Measurements from ENCODE around the gene PCSK5.
"Not testable (repeated sequence)": the region's sequence is repeated elsewhere in the genome, so short reads cannot be mapped to it uniquely, and the experiment has no call there.

PCSK5 gene

DNA sequence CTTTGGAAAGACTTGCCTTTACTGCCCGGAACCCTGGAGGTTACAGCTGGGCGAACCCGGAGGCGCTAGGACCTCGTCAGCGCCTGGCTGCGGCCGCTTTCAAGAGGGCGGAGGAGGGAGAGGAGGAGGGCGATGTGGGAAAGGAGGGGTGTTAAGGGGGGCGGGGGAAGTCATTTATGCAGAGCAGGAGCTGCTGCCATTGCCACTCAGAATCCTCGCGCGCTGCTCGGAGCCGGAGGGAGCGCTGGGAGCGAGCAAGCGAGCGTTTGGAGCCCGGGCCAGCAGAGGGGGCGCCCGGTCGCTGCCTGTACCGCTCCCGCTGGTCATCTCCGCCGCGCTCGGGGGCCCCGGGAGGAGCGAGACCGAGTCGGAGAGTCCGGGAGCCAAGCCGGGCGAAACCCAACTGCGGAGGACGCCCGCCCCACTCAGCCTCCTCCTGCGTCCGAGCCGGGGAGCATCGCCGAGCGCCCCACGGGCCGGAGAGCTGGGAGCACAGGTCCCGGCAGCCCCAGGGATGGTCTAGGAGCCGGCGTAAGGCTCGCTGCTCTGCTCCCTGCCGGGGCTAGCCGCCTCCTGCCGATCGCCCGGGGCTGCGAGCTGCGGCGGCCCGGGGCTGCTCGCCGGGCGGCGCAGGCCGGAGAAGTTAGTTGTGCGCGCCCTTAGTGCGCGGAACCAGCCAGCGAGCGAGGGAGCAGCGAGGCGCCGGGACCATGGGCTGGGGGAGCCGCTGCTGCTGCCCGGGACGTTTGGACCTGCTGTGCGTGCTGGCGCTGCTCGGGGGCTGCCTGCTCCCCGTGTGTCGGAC is at the start of gene PCSK5:
Gene PCSK5, plus strand, starts transcription at position 202 of the 805 bp plus-strand sequence. Its CDS starts 509 bp downstream, at position 711.
- DNase-seq (ENCODE audit: low spot score), result peak; percentile 20

DNA sequence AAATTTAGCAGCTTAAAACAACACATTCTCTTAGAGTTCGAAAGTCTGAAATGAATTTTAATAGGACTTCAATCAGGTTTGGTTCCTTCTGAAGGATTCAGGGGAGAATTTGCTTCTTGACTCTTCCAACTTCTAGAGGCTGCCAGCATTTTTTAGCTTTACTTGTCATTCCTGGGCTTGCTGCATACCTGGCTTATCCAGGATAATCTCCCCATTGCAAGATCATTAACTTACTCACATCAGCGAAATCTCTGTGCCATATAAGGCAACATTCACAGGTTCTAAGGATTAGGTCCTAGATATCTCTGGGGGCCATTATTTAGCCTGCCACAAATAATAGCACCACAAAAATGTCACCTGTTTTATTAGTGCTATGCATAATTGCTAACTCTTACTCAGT is 46.2 kb upstream of the PCSK5 start:
- no peak for DNase-seq (ENCODE audit: low spot score)

DNA sequence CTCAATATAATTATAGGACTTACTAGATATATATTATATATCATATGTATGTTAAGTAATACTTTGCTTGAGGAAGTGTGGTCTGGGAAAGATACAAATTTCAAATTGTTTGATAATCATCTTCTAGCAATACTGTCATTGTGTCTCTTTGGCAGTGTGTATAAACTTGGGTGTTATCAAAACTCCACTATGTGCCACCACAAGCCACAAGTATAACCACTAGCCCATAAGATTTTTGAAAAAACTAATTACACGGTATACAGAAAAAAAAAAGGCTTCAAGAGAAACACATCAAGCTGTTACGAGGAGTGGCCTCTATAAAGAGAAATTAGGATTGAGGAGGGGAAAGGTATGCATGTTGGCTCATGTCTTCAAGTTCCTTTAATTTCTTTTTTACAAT is 44.7 kb upstream of the PCSK5 start:
- DNase-seq (ENCODE audit: low spot score), result no peak

DNA sequence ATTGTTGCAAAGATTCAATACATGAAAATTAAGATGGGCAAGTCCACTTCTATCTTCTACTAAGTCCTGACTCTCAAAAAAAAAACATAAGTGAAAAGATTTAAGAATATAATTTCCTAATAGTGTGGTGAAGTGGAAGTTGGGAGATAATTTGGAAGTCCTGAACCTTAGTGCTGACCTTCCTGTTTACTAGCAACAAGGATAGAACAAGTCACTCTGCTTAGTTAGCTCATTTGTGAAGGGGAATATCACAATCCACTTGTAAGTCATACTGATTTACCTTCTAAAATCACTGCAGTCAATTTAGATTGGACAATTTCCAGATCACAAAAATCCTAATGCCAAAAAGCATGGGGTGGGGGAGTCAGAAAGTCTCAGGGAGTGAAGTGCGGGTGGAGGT is 43.4 kb upstream of the PCSK5 start:
- no peak for DNase-seq (ENCODE audit: low spot score)

DNA sequence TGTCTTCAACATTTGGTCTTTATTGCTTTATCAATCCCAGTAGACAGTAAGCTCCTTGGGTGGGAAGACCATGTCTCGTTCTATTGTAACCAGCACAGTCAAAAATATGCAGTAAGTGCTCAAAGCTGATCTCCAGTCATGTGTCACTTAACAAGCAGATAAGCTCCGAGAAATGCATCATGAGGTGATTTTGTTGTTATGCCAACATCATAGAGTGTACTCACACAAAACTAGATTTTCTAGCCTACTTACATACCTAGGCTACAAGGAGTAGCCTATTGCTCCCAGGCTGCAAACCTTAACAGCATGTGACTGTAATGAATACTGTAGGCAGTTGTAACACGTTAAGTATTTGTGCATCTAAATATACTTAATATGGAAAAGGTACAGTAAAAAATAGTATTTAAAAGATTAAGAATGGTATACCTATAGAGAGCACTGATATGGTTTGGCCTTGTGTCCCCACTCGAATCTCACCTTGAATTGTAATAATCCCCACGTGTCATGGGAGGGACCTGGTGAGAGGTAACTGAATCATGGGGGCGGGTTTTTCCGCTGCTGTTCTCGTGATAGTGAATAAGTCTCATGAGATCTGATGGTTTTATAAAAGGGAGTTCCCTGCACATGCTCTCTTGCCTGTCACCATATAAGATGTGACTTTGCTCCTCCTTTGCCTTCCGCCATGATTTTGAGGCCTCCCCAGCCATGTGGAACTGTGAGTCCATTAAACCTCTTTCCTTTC is 39.8 kb upstream of the PCSK5 start:
- no peak for DNase-seq (ENCODE audit: low spot score)

DNA sequence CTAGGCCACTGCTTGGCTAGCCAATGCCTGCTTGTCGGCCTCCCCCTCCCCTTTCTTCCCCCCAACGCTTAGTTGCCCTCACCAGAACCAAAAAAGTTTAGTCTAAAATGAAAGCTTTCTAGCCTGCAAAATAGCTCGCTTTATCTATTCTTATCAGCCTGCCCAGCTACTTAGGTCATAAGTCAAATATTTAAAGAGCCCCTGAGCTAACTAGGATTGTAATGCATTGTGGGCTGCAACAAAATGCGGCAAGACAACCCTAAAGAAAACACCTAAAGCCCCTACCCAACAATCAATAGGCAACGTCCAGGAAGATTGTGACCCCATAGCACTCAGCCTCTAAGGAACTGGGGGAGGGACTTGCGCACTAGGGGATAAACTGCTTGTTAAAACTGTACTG is 38.6 kb upstream of the PCSK5 start:
- DNase-seq (ENCODE audit: low spot score), result no peak

DNA sequence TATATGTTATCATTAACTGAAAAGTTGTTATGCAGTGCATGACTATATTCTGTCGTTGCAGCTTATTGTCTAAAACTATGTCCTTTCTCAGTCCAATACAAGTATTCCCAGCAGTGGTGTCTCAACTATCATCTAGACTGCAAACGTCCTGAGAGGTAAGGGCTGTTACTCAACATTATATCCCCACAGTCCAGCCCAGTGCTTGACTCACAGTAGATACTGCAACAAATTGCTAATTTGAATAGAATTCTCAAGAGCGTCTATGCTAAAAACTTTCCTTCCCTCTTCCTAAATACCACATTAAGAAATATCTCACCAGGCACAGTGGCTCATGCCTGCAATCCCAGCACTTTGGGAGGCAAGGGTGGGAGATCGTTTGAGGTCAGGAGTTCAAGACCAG is 37.7 kb upstream of the PCSK5 start:
- no peak for DNase-seq (ENCODE audit: low spot score)

DNA sequence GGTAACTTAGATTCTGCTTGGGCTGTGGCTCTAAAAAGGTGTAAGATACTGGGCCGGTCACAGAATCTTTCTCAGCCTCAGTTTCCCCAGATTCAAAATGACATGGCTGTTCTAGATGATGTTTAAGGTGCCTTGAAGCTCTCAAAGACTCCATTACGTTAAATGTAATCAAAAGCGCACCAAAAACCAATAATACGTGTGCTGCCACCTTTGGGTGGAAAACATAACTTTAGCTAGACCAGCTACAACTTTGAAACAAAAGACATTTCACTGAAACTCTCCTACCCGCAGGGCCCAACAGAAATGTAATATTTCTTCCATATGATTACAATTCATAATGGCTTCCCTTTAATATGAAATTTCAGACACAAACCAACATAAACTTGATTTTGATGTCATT is 35.0 kb upstream of the PCSK5 start:
- no peak for DNase-seq (ENCODE audit: low spot score)

DNA sequence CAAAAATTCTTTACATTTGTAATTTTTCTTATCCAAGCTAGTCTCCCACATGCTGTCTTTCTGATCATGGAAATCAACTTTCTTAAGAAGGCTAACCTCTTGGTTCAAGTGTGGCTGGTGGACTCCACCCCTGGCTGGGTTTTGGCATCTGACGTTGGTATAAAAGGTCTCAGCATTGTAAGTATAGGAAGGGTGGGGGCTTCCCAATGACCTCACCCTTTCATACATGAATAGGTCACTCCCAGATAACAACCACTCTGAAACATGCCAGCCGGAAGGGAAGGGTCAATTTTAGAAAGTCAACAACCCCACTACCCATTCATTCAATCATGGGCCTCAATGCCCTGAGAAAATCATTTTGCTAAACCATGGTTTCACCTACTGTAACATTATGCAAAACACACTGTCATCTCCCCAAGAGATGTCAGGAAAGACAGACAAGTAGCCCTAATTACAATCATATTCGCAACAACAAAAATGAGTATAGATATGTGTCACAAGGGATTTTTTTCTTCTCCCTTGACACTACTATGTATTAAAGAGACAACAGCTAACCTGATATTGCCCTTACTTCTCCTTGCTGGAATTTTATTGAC is 31.9 kb upstream of the PCSK5 start:
- DNase-seq (ENCODE audit: low spot score), result no peak

DNA sequence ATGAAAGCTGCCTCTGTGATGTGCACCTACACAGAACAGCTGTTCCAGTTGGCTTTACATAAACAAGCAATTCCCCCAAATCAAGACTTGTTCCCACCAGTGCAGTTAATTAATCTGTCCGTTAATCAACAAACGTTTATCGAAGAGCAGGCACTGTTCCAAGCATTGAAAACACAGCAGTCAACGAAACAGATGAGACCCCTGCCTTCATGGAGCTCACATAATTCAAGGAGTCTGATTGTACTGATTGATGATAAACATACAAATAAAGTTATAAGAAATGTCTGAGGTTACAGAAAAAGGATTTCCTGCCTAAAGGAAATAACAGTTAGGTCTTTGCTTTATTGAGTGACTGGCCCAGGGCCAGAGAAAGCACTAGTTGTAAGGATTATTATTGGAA is 26.2 kb upstream of the PCSK5 start:
- DNase-seq (ENCODE audit: low spot score), result no peak

DNA sequence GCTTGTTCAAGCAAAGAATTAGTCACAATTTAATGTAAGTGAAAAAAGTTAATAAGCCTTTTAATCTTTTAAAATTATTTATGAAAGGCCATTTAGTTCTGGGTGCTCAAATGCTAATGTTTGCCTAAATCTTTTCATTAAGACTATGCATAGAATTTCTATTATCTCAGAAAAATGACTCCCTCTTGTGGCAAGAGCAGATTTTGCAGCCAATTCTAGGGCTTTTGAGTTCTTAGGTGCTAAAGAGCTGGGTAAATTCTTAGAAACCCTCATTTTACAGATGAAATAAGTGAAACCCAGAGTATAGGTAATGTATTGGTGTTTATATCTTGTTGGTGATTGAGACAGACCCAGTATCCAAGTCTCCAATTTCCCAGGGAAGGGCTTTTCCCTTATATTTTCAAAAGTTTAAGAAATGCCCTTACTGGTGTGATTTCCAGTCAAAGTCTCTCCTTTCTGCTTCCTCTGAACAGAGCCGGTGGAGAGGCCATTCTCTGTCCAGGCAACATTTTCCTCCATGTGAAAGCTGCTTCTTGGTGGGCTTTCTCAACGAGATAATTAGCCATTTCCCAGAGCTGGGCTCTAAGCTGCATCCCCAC is 24.1 kb upstream of the PCSK5 start:
- peak; percentile 4 for DNase-seq (ENCODE audit: low spot score)

DNA sequence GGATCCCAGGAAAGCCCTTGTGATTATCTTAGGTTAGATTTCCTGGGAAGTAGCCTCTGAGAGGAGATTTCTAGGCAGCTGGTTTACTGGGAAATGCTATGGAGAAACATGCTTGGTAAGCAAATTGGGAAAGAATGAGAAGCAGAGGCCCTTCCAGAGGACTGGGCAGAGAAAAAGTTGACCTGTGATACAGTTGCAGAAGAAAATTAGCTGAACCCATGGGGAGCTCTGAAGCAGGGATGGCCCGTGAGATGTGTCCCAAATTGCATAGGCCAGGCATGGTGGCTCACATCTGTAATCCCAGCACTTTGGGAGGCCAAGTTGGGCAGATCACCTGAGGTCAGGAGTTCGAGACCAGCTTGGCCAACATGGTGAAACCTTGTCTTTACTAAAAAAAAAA is 21.9 kb upstream of the PCSK5 start:
- not testable (repeated sequence) for DNase-seq (ENCODE audit: low spot score)

DNA sequence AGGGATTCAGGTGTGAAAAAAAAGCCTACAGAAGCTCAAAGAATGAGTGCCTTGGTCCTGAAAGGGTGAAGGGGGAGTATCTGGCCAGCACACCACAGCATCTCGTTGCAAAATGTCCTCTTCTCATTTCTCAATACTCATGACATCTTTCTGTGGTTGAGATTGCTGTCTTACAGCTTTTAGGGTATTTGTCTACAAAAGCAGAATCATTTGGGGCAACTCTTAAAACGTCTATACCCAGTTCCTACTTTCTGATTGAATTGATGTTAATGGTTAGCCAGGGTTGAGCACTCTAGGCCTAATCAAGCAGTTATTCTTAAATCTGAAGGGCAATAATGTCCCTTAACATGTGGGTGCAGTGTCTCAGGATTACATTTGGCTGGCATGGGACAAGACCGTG is 21.2 kb upstream of the PCSK5 start:
- DNase-seq (ENCODE audit: low spot score), result no peak

DNA sequence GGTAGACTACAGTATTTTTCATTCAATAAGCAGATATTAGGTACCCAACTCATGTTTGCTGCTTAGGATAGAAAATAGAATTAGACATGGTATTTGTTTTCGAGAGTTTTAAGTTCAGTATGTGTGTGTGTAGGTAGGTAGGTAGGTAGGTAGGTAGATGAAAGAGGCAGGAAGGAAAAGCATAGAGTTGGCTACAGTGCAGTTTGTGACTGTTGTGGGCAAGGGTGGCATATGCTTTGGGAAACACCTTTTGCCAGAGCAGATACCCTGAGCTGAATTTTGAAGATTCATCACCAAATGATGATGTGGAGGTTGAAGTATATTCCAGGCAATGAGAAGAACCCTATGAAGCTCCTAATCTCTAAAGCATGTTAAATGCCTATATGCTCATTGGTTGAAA is 20.0 kb upstream of the PCSK5 start:
- no peak for DNase-seq (ENCODE audit: low spot score)

DNA sequence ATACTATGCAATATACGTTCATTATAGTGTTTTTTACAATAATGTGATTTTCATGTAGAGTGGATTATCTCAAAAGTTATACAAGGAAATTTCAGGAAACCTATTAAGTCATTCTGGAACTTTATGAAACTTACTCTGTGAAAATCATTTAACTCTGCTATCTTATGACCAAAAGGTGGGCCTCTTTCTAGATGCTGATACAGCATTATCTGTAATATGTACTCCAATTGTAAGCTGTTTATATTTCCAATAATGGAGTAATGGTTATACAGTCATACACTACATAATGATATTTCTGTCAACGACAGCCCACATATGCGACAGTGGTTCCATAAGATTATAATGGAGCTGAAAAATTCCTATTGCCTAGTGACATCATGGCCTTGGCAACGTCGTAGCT is 18.8 kb upstream of the PCSK5 start:
- DNase-seq (ENCODE audit: low spot score), result no peak

DNA sequence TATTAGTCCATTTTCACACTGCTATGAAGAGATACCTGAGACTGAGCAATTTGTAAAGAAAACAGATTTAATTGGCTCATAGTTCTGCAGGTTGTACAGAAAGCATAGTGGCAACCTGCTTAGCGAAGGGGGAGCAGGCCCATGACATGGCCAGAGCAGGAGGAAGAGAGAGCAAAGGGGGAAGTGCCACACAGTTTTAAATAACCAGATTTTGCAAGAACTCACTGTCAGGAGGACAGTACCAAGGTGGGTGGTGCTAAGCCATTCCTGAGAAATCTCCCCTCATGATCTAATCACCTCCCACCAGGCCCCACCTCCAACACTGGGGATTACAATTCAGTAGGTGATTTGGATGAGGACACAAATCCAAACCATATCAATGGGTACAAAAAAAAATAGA is 16.8 kb upstream of the PCSK5 start:
- DNase-seq (ENCODE audit: low spot score), result no peak

DNA sequence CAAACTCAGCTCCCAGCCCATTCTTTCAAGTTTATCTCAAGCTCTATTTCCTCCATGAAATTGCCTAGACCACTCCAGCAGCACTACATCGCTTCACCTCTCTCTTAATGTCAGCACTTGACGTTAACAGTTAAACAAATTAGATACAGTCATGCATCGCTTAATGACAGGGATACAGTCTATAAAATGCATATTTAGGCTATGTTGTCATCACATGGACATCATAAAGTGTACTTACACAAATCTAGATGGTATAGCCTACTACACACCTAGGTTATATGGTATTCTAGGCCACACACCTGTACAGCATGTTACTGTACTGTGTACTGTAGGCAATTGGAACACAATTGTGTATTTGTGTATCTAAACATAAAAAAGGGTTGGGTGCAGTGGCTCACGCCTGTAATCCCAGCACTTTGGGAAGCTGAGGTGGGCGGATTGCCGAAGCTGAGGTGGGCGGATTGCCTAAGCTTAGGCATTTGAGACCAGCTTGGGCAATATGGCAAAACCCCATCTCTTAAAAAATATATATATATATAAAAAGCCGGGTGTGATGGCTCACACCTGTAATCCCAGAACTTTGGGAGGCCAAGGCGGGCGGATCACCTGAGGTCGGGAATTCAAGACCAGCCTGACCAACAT is 13.4 kb upstream of the PCSK5 start:
- no peak for DNase-seq (ENCODE audit: low spot score)

DNA sequence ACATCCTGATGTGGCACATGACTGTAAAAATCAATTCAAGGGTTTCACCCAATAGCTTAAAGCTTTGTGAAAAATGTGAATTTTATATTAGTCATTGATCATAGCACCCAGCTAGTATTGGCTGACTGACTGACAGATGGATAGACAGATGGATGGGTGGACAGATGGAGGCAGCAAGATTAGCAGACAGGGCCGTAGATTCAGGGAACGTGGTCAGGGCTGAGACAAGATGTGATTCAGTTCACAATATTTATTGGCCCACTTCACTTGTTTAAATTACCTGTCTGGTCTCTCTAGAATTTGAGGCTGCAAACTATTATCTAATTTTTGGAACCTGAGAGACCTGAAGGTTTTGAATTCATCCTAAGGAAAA is 12.0 kb upstream of the PCSK5 start:
- no peak for DNase-seq (ENCODE audit: low spot score)

DNA sequence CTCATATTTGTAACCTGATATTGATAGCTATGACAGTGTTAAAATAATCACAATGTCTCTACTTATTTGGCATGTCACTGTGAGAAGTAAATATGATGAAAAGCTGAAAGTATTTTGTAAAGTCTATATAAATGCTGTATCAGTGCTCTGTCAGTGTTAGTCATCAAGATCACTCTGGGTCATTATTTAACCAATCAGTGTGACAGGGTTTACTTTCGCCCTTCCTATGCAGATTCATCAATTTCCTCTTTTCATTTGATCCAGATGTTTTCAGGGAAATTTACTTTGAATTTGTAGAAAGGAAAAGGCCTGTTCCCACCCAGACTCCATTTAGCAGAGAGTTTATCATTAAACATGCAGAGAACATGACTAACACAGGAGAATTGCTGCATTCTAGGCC is 9.9 kb upstream of the PCSK5 start:
- DNase-seq (ENCODE audit: low spot score), result no peak

DNA sequence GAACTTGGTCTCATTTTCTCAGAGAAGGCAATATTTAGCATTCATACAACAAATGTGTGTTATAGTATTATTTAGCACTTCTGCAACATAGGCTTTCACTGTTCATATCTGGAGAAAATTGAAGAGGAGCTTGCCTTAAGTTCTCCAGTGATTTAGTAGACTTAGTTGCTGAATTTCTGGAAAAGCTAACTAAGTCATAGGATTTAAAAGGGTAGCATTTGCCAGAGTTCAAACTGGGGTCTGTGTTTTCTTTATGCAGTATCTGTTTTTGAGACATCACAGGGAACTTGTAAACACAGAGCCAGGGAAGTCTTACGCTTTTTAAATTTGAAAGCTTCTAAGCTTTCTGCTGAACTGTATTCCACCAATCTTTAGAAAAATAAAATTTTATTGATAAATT is 8.7 kb upstream of the PCSK5 start:
- DNase-seq (ENCODE audit: low spot score), result no peak

DNA sequence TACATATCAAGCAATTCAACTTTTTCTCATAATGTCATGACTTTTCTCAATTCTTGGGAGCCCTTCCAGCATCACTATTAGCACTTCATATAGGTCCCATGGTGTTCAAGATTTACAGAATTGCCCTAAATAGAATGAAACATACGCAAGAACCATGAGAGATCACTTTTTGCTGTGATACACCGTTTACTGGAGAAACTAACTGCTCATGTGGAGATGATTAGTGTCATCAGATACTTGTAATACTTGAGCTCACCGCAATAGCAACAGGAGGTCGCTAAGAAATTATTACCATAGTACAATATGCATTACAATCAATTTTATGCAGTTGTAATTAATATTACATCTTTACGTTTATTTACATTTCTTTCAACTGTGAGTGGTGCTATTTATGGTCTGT is 4.8 kb upstream of the PCSK5 start:
- DNase-seq (ENCODE audit: low spot score), result no peak

DNA sequence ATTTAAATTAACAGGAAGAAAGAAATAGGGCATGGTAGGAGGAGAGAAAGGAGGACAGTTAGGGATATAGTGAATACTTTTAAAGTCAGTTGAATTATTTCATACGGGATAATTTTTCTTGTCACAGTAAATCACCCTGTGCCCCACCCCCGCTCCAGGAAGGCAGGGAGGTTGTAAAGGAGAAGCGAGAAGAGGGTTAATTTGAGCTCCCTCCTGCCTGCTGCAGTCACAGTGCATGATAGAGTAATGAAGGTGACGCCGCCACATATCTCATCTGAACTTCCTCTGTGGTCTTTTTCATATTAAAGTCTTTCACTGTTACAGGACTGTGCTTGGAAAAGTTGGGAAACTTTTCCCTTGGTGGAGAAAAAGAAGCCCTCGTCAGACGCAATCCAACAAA is 896 bp upstream of the PCSK5 start:
- DNase-seq (ENCODE audit: low spot score), result no peak

Measured in germinal center (tissue), 1 donor.